Measurements from ENCODE around the gene ZNF398. TPM values are rescaled to one million over a fixed set of nuclear protein-coding genes. Genes with fewer than 3 reads are reported as not detected.

Gene ZNF398
- total RNA-seq, 2 experiments from 2014 or later: 14.0 to 15.0 TPM

GRCh38 chr7:149154056-149154455 is 6.8 kb downstream of the ZNF398 start:
- Mint-ChIP-seq H3K9me3 (no peaks in the 10 kb centered on the region), H3K4me1 (ENCODE audit: low read depth) (peaks cover 34% of the 10 kb centered on the region), H3K27ac (no peak overlapping the region), H3K27me3 (no peaks in the 10 kb centered on the region), H3K4me3 (no peak overlapping the region), H3K36me3 (ENCODE audit: low read depth) (peaks cover 52% of the 10 kb centered on the region)
- H3K27me3 ChIP-seq (ENCODE audit: control insufficient read depth in 1 of 2, insufficient read depth in 2 of 2, low read length in 2 of 2): no peaks in the 10 kb centered on the region
- CTCF ChIA-PET: no interaction called here
- peaks cover 44% of the 10 kb centered on the region for H3K36me3 ChIP-seq (ENCODE audit: insufficient read depth, low read length)
- TF ChIP-seq, protein P1, sequence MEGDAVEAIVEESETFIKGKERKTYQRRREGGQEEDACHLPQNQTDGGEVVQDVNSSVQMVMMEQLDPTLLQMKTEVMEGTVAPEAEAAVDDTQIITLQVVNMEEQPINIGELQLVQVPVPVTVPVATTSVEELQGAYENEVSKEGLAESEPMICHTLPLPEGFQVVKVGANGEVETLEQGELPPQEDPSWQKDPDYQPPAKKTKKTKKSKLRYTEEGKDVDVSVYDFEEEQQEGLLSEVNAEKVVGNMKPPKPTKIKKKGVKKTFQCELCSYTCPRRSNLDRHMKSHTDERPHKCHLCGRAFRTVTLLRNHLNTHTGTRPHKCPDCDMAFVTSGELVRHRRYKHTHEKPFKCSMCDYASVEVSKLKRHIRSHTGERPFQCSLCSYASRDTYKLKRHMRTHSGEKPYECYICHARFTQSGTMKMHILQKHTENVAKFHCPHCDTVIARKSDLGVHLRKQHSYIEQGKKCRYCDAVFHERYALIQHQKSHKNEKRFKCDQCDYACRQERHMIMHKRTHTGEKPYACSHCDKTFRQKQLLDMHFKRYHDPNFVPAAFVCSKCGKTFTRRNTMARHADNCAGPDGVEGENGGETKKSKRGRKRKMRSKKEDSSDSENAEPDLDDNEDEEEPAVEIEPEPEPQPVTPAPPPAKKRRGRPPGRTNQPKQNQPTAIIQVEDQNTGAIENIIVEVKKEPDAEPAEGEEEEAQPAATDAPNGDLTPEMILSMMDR (IDR thresholded peaks at IDR 0.05): no peak
- peaks cover 12% of the 10 kb centered on the region for H3K4me1 ChIP-seq (ENCODE audit: insufficient read depth, low read length)
- POLR2A ChIA-PET: no interaction called here
- H3K27ac ChIP-seq (ENCODE audit: low read depth in 1 of 2, low read length in 2 of 2): no peak overlapping the region
- intact Hi-C loops (cut with DNase I, micrococcal nuclease): no loop called here
- H3K4me3 ChIP-seq (ENCODE audit: low read length): no peak overlapping the region
- DNase-seq (no peak), ATAC-seq (ENCODE audit: poor library complexity) (no peak)
- H3K9me3 ChIP-seq (ENCODE audit: control insufficient read depth in 1 of 2, insufficient read depth in 1 of 2, low read length in 2 of 2): no peaks in the 10 kb centered on the region

DNA sequence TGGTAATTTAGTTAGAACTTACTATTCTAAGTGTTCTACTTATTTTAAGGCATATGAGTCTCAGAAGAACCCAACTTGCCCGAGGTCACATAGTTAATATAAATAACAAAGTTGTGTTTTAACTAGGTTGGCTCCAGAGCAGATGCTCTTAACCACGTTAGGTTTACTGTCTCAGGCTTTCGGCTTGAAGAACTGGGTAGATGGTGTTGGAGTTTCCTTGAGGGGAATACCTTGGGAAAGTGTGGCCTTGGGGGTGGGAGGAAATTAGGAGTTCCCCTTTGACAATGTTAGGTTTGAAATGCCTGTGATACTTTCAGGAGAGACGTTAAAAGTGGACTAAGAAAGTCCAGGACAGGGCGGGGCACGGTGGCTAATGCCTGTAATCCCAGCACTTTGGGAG is 9.6 kb downstream of the ZNF398 start:
- H3K36me3 Mint-ChIP-seq (ENCODE audit: low read depth): peaks cover 62% of the 10 kb centered on the region
- H3K27ac Mint-ChIP-seq: no peak overlapping the region
- Histone ChIP-seq H3K27me3 (ENCODE audit: control insufficient read depth in 1 of 2, insufficient read depth in 2 of 2, low read length in 2 of 2) (no peaks in the 10 kb centered on the region), H3K36me3 (ENCODE audit: insufficient read depth, low read length) (peaks cover 47% of the 10 kb centered on the region), H3K27ac (ENCODE audit: low read depth in 1 of 2, low read length in 2 of 2) (no peak overlapping the region), H3K4me3 (ENCODE audit: low read length) (no peak overlapping the region), H3K9me3 (ENCODE audit: control insufficient read depth in 1 of 2, insufficient read depth in 1 of 2, low read length in 2 of 2) (no peaks in the 10 kb centered on the region), H3K4me1 (ENCODE audit: insufficient read depth, low read length) (peaks cover 6% of the 10 kb centered on the region)
- intact Hi-C loops (cut with DNase I, micrococcal nuclease): no loop called here
- H3K9me3 Mint-ChIP-seq: no peaks in the 10 kb centered on the region
- ChIA-PET CTCF (interaction anchor here (0.7 kb wide), 1 partner anchor 24 kb away, joined by 3 read pairs; no protein-coding TSS in a partner anchor), POLR2A (no interaction called here)
- TF ChIP-seq, protein P1 (IDR thresholded peaks at IDR 0.05): no peak
- H3K4me1 Mint-ChIP-seq (ENCODE audit: low read depth): peaks cover 31% of the 10 kb centered on the region
- ATAC-seq (ENCODE audit: poor library complexity): no peak
- H3K4me3 Mint-ChIP-seq: no peak overlapping the region
- DNase-seq: no peak
- no peaks in the 10 kb centered on the region for H3K27me3 Mint-ChIP-seq

GRCh38 chr7:149161241-149161848 is 14.1 kb downstream of the ZNF398 start:
- POLR2A ChIA-PET: no interaction called here
- peaks cover 65% of the 10 kb centered on the region for H3K36me3 Mint-ChIP-seq (ENCODE audit: low read depth)

More at GRCh38 chr7:149161241-149161848, 14.1 kb downstream of the ZNF398 start:
- Mint-ChIP-seq H3K9me3 (no peaks in the 10 kb centered on the region), H3K27ac (peak overlapping the region; percentile 63), H3K4me1 (ENCODE audit: low read depth) (peaks cover 14% of the 10 kb centered on the region), H3K4me3 (no peak overlapping the region), H3K27me3 (no peaks in the 10 kb centered on the region)
- TF ChIP-seq, protein P1 (IDR thresholded peaks at IDR 0.05): no peak
- no peak overlapping the region for H3K27ac ChIP-seq (ENCODE audit: low read depth in 1 of 2, low read length in 2 of 2)
- ATAC-seq (ENCODE audit: poor library complexity): no peak
- no peak for DNase-seq
- H3K27me3 ChIP-seq (ENCODE audit: control insufficient read depth in 1 of 2, insufficient read depth in 2 of 2, low read length in 2 of 2): no peaks in the 10 kb centered on the region
- H3K9me3 ChIP-seq (ENCODE audit: control insufficient read depth in 1 of 2, insufficient read depth in 1 of 2, low read length in 2 of 2): no peaks in the 10 kb centered on the region
- CTCF ChIA-PET: interaction anchor here (1.1 kb wide), 1 partner anchor 14 kb away, joined by 4 read pairs; the partner anchor contains the start of gene ZNF398
- intact Hi-C loops (cut with DNase I, micrococcal nuclease): no loop called here
- H3K4me3 ChIP-seq (ENCODE audit: low read length): no peak overlapping the region
- H3K4me1 ChIP-seq (ENCODE audit: insufficient read depth, low read length): peaks cover 6% of the 10 kb centered on the region
- peaks cover 43% of the 10 kb centered on the region for H3K36me3 ChIP-seq (ENCODE audit: insufficient read depth, low read length)

Measured in CD4-positive, alpha-beta T cell (primary cell).